GM12865 (cell line): ENCODE results near the gene VPS54.

Experiments
- DNase-seq: peaks from one replicate; pipeline ENCODE4 v3.0.0; 2010; ENCODE audit warnings: low read depth
- H3K4me3 ChIP-seq: 2 replicates; pipeline ENCODE4 v1.5.1; 2011; ENCODE audit warnings: mild to moderate bottlenecking, low read depth, low read length, control low read depth
- TF ChIP-seq, protein P1 (sequence below): IDR thresholded peaks from 2 replicates; pipeline ENCODE4 v1.5.1; 2011; ENCODE audit warnings: low read length, control low read depth, low read depth, inconsistent platforms; ENCODE audit not compliant: insufficient read depth; ENCODE audit errors: missing control alignments

VPS54 gene

DNA sequence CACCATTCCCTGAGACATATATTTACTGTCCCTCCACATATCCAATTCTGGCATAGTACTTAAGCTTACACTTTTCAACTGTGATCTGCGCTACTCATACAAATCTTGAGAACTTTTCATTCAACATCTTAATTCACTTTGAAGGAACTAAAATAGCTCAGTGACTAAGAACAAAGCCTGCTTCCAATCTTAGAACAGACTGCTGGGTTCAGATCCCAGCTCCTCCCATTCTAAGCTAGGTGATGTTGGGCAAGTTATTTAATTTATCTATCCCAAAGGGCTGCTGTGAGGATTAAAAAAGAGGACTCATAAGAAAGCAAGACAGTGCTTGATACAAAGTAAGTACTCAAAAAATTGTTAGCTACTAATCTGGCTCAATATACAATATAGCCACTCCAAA is 119.6 kb downstream of the VPS54 start:
- DNase-seq = no peak
- TF ChIP-seq, protein P1, sequence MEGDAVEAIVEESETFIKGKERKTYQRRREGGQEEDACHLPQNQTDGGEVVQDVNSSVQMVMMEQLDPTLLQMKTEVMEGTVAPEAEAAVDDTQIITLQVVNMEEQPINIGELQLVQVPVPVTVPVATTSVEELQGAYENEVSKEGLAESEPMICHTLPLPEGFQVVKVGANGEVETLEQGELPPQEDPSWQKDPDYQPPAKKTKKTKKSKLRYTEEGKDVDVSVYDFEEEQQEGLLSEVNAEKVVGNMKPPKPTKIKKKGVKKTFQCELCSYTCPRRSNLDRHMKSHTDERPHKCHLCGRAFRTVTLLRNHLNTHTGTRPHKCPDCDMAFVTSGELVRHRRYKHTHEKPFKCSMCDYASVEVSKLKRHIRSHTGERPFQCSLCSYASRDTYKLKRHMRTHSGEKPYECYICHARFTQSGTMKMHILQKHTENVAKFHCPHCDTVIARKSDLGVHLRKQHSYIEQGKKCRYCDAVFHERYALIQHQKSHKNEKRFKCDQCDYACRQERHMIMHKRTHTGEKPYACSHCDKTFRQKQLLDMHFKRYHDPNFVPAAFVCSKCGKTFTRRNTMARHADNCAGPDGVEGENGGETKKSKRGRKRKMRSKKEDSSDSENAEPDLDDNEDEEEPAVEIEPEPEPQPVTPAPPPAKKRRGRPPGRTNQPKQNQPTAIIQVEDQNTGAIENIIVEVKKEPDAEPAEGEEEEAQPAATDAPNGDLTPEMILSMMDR = no peak
- no peak overlapping the region for H3K4me3 ChIP-seq

DNA sequence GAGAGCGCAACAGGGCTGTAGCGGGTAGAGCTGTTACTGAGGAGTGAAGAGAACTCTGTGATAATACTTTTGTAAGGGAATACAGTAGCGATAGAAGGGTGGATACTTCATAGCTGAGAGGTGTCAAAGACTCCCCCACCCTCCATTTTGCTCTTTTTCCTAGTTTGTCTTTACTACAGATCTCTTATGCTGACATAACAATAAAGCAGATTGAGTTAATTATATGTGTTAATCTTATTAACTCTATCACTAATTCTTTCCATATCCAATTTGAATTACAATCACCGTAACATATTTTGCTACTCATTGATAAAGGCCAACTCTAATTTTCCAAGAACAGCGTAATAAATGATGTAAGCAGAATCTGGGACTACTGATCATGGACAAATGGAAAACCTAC is 120.4 kb downstream of the VPS54 start:
- no peak overlapping the region for H3K4me3 ChIP-seq
- no peak for DNase-seq

DNA sequence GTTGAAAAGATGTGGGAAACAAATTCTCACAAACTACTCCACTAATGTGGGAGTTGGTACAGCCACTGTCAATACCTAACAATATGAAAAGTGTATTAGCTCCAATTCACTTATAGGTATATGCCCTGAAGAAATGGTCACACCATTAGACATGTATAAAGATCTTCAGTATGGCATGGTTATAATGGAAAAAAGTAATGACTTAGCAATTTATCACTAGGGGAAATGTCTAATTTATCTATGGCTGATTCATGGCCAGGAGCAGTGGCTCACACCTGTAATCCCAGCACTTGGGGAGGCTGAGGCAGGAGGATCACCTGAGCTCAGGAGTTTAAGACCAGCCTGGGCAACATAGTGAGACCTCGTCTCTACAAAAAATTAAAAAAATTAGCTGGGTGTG is 125.1 kb downstream of the VPS54 start:
- no peak overlapping the region for H3K4me3 ChIP-seq
- no peak for DNase-seq
- TF ChIP-seq, protein P1 = no peak

More for the DNA sequence above, 120.4 kb downstream of the VPS54 start:
- TF ChIP-seq, protein P1 = no peak

DNA sequence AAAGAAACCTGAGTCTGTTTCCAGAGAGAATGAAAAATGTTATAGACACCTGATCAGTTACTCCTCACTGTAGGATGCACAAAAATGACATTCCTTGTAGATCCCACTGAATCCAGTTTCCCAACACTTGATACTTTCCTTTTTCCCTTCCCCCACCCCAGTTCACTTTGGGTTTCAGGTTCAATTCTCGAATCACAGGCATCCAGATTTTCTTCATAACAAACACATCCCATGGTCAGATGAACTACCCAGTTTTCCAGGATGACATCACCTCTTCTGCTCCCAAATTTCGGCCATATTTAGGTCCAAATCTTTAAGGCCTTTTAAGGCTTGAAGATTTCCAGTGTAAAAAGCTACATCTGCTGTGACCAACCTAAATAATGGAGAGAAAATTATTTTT is 126.1 kb downstream of the VPS54 start:
- no peak for DNase-seq
- TF ChIP-seq, protein P1 = no peak
- no peak overlapping the region for H3K4me3 ChIP-seq

DNA sequence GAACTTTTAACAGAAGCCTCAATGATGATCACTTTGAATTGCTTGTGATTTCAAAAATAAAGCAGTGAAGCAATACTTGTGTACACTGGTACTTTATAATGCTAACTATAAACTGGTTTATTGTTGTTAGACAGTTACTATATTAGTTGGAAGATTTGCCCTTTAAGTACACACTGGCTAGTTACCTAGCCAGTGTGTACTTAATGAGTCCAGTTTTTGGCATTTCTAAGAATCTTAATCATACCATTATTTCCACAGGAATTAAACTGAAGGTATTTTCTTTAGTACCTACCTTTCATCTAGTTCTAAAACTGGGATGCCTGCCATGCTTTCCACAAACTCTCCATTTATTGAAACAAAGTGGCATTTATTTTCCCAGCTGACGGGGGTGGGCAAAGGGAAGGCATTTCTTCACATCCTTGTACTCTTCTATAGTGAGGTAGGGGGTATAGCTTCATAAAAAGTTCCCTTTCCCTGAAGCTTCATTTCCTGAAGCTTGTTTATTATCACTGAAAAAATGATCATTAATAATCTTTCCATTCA is 127.7 kb downstream of the VPS54 start:
- no peak for DNase-seq
- TF ChIP-seq, protein P1 = no peak
- no peak overlapping the region for H3K4me3 ChIP-seq

DNA sequence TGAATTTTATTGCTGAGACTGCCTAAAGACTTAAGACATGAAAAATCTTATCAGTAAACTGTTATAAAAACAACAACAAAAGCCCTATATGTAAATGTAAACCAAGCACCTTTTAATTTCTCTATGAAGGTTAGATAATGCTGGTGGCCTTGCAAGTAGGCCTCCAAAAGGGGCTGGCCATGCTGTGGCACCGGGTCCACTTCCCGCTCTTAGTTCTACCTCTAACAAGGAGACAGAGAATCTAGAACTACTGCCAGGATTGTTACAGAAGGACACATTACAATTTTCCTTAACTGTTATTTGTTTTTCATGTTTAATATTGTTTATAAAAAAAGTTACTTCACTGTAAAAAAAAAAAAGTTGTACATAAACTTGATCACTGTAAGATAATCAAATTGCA is 128.6 kb downstream of the VPS54 start:
- H3K4me3 ChIP-seq = no peak overlapping the region
- DNase-seq = no peak
- TF ChIP-seq, protein P1 = no peak
